NCI-H345 treated with DMSO at 0.1 percent for 48 hours (cell line): ENCODE measurements around the gene PLXNB1.
"Not testable (repeated sequence)": the region's sequence is repeated elsewhere in the genome, so short reads cannot be mapped to it uniquely, and the experiment has no call there.

Experiments used
- DNase-seq: peaks from one replicate; lab custom pipeline; 2025; ENCODE audit not compliant: unreplicated experiment; lab: John Stamatoyannopoulos, UW

PLXNB1 gene

GRCh38 chr3:48429960-48430707, at the start of gene PLXNB1:
Gene PLXNB1, minus strand, starts transcription at chr3:48430086. Its CDS starts 5,475 bp downstream, at chr3:48424611.
- DNase-seq, result peak; percentile 38

- no peak for DNase-seq
Measured at GRCh38 chr3:48478626-48479555, 49.0 kb upstream of the PLXNB1 start.

GRCh38 chr3:48477959-48478520, 48.2 kb upstream of the PLXNB1 start:
- no peak for DNase-seq

GRCh38 chr3:48476426-48477053, 46.7 kb upstream of the PLXNB1 start:
- DNase-seq, result peak; percentile 42

- no peak for DNase-seq
Measured at GRCh38 chr3:48475188-48475587, 45.3 kb upstream of the PLXNB1 start.

- no peak for DNase-seq
Measured at GRCh38 chr3:48474619-48475018, 44.7 kb upstream of the PLXNB1 start.

GRCh38 chr3:48474031-48474430, 44.1 kb upstream of the PLXNB1 start:
- DNase-seq, result not testable (repeated sequence)

- no peak for DNase-seq
Measured at GRCh38 chr3:48473617-48473952, 43.7 kb upstream of the PLXNB1 start.

- no peak for DNase-seq
Measured at GRCh38 chr3:48472923-48473616, 43.2 kb upstream of the PLXNB1 start.

- no peak for DNase-seq
Measured at GRCh38 chr3:48472673-48472922, 42.7 kb upstream of the PLXNB1 start.

GRCh38 chr3:48470286-48470685, 40.4 kb upstream of the PLXNB1 start:
- DNase-seq, result no peak

- no peak for DNase-seq
Measured at GRCh38 chr3:48469046-48469915, 39.4 kb upstream of the PLXNB1 start.

GRCh38 chr3:48468329-48468731, 38.4 kb upstream of the PLXNB1 start:
- no peak for DNase-seq

- no peak for DNase-seq
Measured at GRCh38 chr3:48467473-48468267, 37.8 kb upstream of the PLXNB1 start.

- no peak for DNase-seq
Measured at GRCh38 chr3:48467110-48467454, 37.2 kb upstream of the PLXNB1 start.

GRCh38 chr3:48466386-48467109, 36.7 kb upstream of the PLXNB1 start:
- no peak for DNase-seq

GRCh38 chr3:48465531-48466378, 35.9 kb upstream of the PLXNB1 start:
- no peak for DNase-seq

GRCh38 chr3:48465237-48465530, 35.3 kb upstream of the PLXNB1 start:
- DNase-seq, result no peak
